ENCODE results near the gene DUSP2.
A peak's percentile ranks its signal among the peaks of the same experiment; 100 is the strongest.
"Not testable (repeated sequence)": the region's sequence is repeated elsewhere in the genome, so short reads cannot be mapped to it uniquely, and the experiment has no call there.

Gene DUSP2

GRCh38 chr2:96163415-96163767, 18.2 kb upstream of the DUSP2 start:
- no peak for DNase-seq (ENCODE audit: low spot score)

DNA sequence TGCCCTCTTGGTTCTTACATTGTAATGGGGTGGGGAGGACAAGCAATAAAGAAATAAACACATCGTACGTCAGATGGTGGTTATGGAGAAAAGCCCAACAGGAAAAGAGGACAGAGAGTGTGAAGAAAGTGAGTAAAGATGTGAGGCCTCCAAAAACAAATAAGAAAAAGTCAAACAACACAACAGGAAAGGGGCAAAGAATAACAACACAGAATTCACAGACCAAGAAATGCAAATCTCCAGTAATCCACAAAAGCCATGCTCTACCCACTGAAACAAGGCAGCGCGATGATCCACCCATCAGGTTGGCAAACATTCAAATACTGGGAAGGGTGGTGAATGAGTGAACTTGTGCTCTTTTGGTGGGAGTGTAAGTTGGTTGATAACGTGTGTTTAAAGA, 16.7 kb upstream of the DUSP2 start:
- DNase-seq (ENCODE audit: low spot score): no peak

DNA sequence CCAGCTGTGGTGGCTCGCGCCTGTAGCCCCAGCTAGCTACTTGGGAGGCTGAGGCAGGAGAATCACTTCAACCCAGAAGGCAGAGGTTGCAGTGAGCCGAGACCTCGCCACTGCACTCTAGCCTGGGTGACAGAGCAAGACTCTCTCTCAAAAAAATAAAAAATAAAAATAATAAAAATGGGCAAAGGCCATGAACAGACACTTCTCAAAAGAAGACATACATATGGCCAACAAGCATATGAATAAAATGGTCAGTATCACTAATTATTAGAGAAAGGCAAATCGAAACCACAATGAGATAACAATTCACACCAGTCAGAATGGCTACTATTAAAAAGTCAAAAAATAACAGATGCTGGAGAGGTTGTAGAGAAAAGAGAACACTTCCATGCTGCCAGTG, 15.1 kb upstream of the DUSP2 start:
- DNase-seq (ENCODE audit: low spot score): not testable (repeated sequence)

DNA sequence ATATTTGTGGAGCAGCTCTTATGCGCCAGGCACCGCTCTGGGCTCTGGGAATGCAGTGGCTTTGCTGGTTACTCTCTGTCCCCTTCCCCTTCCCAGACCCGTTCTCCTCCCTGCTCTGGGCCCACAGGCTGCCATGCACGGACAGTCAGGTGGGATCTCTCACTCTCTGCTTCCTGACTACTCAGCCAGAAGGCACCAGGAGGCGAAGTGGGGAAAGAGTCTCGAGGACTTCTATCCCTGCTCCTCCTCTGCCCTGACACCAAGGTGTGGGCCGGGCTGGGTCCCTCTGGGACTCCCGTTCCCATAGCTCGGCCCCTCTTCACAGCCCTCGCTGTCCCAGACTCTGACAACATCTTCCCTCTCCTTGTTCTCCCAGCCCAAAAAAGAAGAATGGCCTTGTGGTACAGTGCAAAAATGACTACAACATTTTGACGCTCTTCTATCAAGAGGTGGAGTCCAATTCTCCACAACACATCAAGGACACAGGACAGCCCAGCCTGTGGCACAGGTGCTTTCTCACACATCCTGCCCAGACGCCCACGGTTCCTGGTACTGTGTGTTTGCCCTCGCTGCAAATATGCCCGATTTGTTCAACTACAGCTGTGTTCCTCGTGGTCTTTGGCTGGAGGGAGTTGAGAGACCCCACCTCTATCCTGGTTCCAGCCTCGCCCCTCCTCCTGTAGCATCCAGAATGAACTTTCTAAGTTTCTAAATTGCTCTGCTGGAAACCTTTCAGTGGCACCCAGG, 14.0 kb upstream of the DUSP2 start:
- DNase-seq (ENCODE audit: low spot score): no peak

DNA sequence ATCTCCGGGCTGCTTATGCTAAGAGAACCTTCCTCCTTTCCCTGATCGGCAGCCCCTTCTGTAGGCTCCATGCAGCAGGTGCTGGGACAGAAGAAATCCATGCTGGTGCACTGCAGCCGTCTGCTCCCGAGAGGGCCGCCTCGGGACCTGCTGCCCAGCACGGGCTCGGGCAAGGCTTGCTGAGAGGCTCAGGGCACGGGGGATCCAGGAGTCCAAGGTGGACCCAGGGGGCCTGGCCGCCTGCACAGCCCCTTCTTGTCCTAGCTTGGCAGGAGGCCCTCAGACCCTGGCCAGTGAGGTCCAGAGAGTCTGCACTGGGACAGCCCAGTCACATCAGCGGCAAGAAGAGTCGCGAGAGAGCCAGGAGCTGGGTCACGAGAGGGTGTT, 13.3 kb upstream of the DUSP2 start:
- DNase-seq (ENCODE audit: low spot score): no peak

- DNase-seq (ENCODE audit: low spot score): no peak
Measured at GRCh38 chr2:96157649-96158553, 12.7 kb upstream of the DUSP2 start.

DNA sequence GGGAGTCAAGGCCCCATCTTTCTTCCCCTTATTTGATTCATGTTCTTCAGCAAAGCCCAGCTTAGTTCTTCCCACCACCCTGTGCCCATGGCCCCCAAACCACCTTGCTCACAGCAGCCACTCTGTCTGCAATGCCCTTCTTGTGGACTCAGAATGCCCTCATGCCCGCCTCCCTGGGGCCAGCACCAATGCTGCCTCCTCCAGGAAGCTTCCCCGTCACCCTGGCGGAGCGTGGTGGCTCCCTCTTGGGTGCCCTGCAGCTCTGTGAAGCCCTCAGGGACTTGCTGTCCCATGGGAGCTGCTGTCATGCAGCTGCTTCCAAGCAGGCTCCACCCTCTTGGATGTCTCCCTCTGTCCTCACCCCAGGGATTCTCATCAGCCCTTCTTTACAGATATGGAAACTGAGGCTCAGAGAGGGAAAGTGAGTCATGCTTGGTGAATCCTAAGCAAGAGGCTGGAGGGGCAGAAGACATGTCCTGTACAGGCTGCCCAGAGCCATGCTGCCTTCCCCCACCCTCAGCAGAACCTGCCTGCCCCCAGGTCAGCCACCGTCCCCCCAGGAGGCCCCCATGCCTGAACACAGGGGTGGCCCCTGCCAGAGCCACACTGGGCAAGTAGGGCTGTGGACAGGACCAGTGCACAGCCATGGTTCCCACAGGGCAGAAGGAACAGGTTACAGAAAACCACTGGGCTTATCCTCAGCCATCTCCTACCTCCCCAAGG, 11.8 kb upstream of the DUSP2 start:
- no peak for DNase-seq (ENCODE audit: low spot score)

DNA sequence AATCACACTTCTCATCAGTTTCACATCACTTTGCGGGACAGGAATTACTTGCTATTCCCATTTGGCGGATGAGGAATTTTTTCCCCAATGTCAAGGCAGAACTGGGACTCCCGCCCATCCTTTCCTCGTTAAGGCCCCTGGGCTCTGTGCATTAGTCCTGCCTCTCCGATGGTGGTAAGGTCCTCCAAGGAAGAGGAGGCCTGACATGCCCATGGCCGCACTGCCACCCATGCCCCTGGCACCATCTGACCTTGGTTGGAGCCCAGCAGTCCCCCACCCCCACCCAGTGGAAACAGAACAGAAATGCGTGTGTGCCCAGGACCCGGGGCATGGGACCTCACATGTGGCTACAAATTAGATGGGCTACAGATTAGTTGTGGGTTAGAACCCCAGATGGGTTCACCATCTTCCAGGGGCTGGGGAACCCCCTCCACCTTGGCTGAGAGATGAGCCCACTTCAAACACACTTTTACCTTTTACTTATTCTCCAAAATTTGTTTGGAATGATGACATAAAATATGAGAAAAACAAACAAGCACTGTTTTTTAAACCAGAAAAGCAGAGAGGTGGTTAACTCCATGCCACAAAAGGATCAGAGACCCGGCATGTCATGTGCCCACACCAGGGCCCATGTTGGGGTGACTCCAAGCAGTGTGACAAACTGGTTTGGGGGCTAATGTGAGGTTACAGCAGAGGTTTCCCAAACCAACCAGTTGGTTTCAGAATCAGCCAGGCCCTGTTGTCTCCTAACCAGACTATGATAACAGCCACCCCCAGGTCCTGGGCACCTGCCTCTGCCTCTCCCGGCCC, 11.0 kb upstream of the DUSP2 start:
- no peak for DNase-seq (ENCODE audit: low spot score)

DNA sequence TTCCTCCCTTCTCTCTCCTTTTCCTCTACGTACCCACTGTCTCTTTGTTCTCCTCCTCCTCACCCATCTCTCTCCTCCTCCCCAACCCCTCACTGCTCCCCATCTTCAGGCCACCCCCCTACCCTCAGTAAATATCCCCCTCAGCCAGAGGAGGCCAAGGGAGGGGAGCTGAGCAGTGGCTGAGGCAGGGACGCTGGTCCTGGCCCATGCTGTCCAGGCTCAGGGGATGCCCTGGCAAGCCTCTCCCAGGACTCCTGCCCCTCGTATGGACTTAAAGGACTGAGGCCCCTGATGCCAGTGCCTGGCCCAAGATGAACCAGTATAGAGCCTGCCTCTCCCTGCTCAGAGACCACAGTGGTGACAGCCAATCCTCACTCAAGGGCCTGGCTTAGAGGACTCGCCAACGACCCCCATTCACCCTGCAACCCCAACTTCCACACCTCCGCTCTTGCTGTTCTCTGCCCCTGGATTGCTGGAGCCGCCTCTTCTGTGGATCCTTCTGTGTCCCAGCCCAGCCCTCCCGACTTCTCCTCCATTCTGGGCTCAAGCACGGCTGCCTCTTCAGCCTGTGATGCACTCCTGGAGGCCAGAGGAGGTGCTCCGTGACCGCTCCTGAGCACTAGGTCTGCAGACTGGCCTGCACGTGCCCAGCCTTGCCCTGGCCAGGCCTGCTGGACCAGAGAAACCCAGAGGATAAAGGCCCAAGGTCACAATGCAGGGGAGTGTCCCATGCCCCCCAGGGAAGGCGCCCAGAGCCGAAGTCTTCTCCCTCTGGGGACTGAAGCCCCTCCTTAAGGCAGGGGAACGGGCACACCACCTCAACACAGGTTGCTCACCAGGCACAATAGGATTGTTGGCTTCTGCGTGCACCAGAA, 9.5 kb upstream of the DUSP2 start:
- DNase-seq (ENCODE audit: low spot score): no peak

DNA sequence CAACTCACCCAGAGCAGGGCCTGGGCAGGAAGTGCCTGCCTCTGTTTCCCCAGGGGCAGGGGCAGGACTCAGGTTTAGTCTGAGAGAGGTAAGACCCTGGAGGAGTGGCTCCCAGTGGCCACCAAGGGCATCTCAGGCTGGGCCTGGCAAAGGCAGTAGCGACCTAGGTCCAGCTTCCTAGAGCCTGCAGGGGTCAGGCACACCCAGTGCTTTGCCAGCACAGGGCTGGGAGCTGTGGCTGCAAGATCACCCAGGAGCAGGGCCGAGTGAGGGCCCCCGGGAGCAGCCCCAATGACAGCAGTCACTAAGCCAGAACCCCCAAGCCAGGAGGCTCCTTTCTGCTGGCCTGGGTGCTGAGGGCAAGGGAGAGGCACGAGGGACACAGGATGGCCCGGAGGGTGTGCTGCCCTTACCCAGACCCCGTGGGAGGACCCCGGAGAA, 8.8 kb upstream of the DUSP2 start:
- DNase-seq (ENCODE audit: low spot score): no peak

GRCh38 chr2:96153291-96153713, 8.1 kb upstream of the DUSP2 start:
- no peak for DNase-seq (ENCODE audit: low spot score)

DNA sequence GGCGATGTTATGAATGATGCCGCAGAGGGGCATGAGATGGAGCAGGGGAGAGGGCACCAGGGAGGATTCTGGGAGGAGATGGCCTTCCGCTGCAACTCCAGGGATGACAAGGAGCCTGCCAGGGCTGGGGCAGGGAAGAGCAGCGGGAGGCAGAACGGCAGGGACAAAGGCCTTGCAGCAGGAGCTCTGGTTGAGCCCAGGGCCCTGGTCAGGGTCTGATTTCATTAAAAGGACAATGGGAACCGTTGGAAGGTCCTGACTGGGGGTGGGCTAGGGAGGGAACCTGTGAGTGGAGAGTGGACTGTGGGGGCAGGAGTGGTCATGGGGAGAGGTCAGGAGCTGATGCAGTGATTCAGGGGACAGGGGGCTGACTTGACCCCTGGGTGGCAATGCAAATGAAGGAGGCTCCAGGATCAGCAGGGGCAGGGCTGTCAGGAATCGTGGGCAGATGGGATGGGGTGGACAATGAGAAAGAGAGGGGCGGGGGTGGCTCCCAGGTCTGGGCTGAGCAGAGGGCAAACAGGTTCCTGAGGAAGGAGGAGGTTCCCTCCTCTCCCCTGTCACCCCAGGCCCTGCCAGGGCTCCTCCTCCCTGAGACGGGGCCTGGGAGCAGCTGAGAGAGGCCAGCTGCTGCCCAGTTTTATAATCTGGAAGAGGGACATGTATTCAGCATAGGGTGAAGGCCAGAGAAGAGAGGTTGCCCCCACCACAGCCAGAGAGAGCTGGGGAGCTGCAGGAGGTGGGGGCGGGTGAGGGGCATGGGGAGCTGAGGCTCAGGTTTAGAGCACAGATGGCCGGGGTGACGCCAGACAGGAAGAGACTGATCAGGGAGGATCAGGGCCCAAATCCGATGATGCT, 7.3 kb upstream of the DUSP2 start:
- DNase-seq (ENCODE audit: low spot score): no peak

DNA sequence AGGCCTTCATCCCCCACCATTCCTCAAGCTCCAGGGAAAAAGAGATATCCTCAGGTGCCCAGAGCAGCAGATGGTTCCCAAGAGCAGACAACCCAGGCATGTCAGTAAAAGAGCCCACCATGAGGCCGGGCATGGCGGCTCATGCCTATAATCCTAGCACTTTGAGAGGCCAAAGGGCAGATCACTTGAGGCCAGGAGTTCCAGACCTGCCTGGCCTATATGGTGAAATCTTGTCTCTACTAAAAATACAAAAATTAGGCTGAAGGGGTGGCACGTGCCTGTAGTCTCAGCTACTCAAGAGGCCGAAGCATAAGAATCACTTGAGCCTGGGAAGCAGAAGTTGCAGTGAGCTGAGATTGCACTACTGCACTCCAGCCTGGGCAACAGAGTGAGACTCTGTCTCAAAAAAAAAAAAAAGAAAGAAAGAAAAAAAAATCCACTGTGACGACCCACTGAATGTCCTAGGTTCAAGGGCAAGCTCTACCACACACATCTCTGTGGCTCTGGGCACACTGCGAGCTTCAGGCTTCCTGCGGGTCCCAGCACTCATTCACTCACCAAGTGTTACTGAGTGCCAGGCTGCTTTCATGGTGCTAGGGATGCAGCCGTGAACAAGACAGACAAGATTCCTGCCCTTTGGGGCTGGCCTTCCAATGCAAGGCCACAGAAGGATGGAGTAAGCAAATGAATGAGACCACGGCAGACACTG, 6.5 kb upstream of the DUSP2 start:
- no peak for DNase-seq (ENCODE audit: low spot score)

- DNase-seq (ENCODE audit: low spot score): no peak
Measured at GRCh38 chr2:96150791-96151594, 5.8 kb upstream of the DUSP2 start.

GRCh38 chr2:96150007-96150640, 4.9 kb upstream of the DUSP2 start:
- no peak for DNase-seq (ENCODE audit: low spot score)

- DNase-seq (ENCODE audit: low spot score): peak; percentile 87
Measured at GRCh38 chr2:96148410-96149217, 3.4 kb upstream of the DUSP2 start.

DNA sequence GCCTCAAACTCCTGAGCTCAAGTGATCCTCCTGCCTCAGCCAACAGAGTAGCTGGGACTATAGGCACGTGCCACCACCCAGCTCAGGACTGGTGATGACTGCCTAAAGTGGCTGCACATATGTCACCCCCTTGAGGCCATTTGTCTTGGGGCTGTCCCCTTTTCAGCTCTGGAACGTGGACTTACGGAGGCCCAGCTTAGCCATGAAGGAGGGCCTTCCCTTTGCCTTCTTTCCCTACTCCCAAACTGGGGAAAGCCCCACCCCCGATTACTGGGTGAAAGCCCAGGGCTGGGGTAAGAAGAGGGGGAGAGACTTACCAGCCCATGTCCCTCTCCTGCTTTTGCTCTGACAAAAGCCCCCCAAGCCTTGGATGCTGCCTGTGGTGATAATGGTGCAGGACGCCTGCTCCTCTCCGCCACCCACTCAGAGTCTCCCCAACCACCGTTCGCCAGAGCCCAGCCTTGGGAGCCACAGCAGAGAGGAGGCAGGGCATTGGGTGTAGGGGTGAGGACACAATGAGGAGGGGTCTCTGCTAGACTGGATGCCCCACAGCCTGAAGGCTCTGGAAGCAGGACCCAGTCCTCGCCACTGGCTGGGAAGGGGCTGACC, 2.5 kb upstream of the DUSP2 start:
- no peak for DNase-seq (ENCODE audit: low spot score)

Data from kidney capillary endothelial cell (primary cell).